Heart left ventricle (tissue), 13 donors: ENCODE results near the gene HSD3B7.
"Not testable (repeated sequence)": the region's sequence is repeated elsewhere in the genome, so short reads cannot be mapped to it uniquely, and the experiment has no call there.

ENCODE experiments used
- POLR2A ChIP-seq, 2 donors: fragments of 450-650 bp; IDR thresholded peaks; one replicate each; pipeline ENCODE4 v1.6.1; 2017; ENCODE audit warnings: antibody characterized with exemption in 2 of 2, mild to moderate bottlenecking in 2 of 2, moderate library complexity in 2 of 2
- TF ChIP-seq, protein P1 (sequence below), 12 donors: fragments of 200-600 bp; sonication (generic) in 4 of 12; IDR thresholded peaks; one replicate each; pipeline versions ENCODE4 v1.5.0 to v1.8.0; 2018 to 2022; ENCODE audit warnings: antibody characterized with exemption in 12 of 12, mild to moderate bottlenecking in 5 of 12
- donor health status: ischemic (EF 13 %, LVEDD 7.1; RV severe dilation, severe dysfunction).
- donor health status: DM: no; HTN: yes; CAD: no.
- donor health status: DM: no; HTN: no; CAD: no.
- donor health status: ischemic (EF 25% LVEDD 6.9; RV normal size, moderate dysfunction).
- donor health status: ischemic (EF 25% LVEDD 5.7; RV mildly dilated, moderate dysfunction).
- donor health status: ischemic (EF 35%, LVEDD 5.7; RV mildly dilated, moderate dysfunction).
- donor health status: nonischemic (EF 11% LVEDD 7.7; RV severe dilation, severe dysfunction).
- donor health status: DM: yes; HTN: yes; CAD: no.
- donor health status: PGD.
- donor health status: ischemic (EF 29% LVEDD 5.4; RV normal size, mild dysfunction).
- donor health status: nonischemic (EF 23%, LVEDD 6.1; RV moderate dilation, normal function).

DNA sequence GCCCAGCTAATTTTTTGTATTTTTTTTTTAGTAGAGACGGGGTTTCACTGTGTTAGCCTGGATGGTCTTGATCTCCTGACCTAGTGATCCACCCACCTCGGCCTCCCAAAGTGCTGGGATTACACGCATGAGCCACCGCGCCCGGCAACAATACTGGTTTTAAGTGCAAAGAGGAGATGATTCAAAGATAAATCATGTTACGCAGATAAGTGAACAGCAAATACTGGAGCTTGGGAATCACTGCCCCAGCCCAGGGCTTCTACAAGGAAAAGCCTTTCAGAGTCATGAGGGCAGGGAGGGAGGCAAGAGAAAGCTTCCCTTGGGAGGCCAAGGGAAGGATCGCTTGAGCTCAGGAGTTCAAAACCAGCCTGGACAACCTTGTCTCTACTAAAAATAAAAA lies 45.4 kb upstream of the HSD3B7 start:
- not testable (repeated sequence) for TF ChIP-seq POLR2A (IDR thresholded peaks at IDR 0.05)
- TF ChIP-seq, protein P1, sequence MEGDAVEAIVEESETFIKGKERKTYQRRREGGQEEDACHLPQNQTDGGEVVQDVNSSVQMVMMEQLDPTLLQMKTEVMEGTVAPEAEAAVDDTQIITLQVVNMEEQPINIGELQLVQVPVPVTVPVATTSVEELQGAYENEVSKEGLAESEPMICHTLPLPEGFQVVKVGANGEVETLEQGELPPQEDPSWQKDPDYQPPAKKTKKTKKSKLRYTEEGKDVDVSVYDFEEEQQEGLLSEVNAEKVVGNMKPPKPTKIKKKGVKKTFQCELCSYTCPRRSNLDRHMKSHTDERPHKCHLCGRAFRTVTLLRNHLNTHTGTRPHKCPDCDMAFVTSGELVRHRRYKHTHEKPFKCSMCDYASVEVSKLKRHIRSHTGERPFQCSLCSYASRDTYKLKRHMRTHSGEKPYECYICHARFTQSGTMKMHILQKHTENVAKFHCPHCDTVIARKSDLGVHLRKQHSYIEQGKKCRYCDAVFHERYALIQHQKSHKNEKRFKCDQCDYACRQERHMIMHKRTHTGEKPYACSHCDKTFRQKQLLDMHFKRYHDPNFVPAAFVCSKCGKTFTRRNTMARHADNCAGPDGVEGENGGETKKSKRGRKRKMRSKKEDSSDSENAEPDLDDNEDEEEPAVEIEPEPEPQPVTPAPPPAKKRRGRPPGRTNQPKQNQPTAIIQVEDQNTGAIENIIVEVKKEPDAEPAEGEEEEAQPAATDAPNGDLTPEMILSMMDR (IDR thresholded peaks at IDR 0.05), result not testable (repeated sequence)
